Mesodermal cell (in vitro differentiated cells): ENCODE measurements around the gene FKBP9.

Experiments
- H3K27ac ChIP-seq: 2 replicates; pipeline ENCODE4 v1.7.0; 2013; ENCODE audit warnings: mild to moderate bottlenecking, low read depth, low read length, moderate library complexity; ENCODE audit not compliant: severe bottlenecking
- H3K36me3 ChIP-seq: 2 replicates; pipeline ENCODE4 v1.7.1; 2013; ENCODE audit warnings: mild to moderate bottlenecking, low read length, moderate library complexity; ENCODE audit not compliant: control insufficient read depth, insufficient read depth
- H3K4me1 ChIP-seq: one replicate; pipeline ENCODE4 v1.7.1; 2013; ENCODE audit warnings: mild to moderate bottlenecking, low read length; ENCODE audit not compliant: insufficient read depth, control insufficient read depth, poor library complexity, severe bottlenecking
- H3K4me3 ChIP-seq: 2 replicates; pipeline ENCODE4 v1.7.0; 2013; ENCODE audit warnings: low read length, control low read depth, mild to moderate bottlenecking; ENCODE audit not compliant: insufficient read depth, poor library complexity, severe bottlenecking; ENCODE audit errors: extremely low read depth
- H3K9me3 ChIP-seq: 2 replicates; pipeline ENCODE4 v1.7.1; 2013; ENCODE audit warnings: mild to moderate bottlenecking, low read length, moderate library complexity; ENCODE audit not compliant: control insufficient read depth
- WGBS, 2 experiments: methylation state at CpG; one replicate each; pipeline ENCODE4 v1.1.5; 2013; ENCODE audit warnings: missing lambda C conversion rate in 2 of 2; ENCODE audit not compliant: insufficient coverage in 2 of 2; 5-methylcytosine and 5-hydroxymethylcytosine counted together

The FKBP9 gene

DNA sequence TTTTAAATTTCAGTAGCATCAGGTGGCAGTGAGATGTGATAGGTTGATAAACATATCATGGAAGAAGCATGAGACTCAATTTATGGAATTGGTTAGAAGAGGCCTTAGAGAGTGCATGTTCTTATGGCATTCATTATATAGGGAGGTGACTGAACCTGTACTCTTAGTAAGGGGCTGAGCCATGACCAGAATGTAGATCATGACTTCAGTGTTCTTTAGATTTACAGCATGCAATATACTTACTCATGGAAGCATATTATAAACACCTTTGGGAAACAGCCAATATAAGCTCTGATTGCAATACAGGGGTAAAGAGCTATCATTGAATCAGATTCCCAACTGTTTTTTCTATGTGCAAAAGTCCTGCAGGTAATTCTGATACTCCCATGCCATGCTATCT is 55.1 kb downstream of the FKBP9 start:
- Histone ChIP-seq H3K36me3 (peaks cover 37% of the 10 kb centered on the region), H3K4me3 (no peak overlapping the region), H3K27ac (no peak overlapping the region), H3K4me1 (no peaks in the 10 kb centered on the region), H3K9me3 (no peaks in the 10 kb centered on the region)

DNA sequence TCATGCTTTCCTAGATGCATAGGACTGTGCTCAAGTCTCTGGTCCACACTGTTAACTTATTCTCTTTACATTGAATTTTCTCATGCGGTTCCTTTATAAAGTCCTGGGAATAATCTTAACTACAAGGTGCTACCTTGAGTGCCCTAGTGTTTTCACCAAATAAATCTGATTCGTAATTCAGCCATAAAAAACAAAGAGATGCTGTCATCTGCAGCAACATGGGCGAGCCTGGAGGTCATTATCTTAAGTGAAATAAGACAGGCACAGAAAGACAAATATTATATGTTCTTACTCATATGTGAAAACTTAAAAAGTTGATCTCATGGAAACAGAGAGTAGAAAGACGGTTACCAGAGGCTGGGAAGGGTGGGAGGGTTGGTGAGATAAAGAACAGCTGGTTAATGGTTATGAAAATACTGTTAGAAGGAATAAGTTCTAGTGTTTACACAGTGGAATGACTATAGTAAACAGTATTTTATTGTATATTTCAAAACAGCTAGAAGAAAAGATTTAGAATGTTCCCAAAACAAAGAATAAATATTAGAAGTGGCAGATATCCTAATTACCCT is 67.0 kb downstream of the FKBP9 start:
- Histone ChIP-seq H3K36me3 (peaks cover 31% of the 10 kb centered on the region), H3K9me3 (no peaks in the 10 kb centered on the region)

DNA sequence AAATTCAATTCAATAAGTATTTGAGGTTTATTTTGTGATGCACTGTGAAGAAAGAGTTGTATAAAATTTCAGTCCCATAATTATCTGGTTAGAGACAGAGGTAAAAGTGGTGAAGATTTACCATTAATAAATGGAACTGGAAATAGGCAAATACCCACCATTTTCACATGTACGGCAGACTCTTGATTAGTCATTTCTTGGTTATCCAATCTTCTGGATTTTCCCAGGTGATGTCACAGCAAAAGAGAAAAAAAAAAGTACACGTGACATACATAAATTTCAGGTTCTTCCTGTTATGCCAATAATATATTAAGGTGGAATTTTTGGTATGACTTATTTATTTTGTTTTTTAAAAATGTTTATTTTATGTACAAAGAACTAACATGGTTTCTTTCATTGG is 78.5 kb downstream of the FKBP9 start:
- no peak overlapping the region for H3K27ac ChIP-seq
- WGBS, 2 experiments = 100% methylated on average over 1 of the region's 2 CpGs
- H3K4me3 ChIP-seq = no peak overlapping the region
- no peaks in the 10 kb centered on the region for H3K9me3 ChIP-seq
- peaks cover 7% of the 10 kb centered on the region for H3K36me3 ChIP-seq
- H3K4me1 ChIP-seq = peaks cover 4% of the 10 kb centered on the region

More for the DNA sequence above, 67.0 kb downstream of the FKBP9 start:
- WGBS, 2 experiments = 100% methylated on average over 2 of the region's 4 CpGs
- Histone ChIP-seq H3K4me1 (no peaks in the 10 kb centered on the region), H3K27ac (no peak overlapping the region), H3K4me3 (no peak overlapping the region)

DNA sequence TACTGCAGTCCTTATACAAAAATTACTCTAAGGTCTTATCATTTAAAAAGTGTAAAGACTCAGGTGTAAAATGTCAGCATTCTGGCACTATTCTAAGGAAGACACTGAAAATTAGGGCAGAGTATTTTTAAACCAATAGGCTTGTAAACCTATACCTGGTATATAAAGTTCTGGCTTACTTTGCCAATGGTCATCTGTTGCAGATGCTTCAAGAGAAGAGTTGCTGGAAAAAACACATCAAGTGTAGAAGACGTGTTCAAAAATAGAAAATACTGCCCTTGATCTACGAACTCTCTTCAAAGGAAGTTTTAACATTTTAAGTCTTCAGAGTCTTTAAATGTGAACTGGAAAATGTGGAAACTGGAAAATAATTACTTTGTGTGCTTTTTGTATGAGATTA is 81.4 kb downstream of the FKBP9 start:
- no peak overlapping the region for H3K27ac ChIP-seq
- no peaks in the 10 kb centered on the region for H3K9me3 ChIP-seq
- H3K36me3 ChIP-seq = peaks cover 2% of the 10 kb centered on the region
- no peak overlapping the region for H3K4me3 ChIP-seq
- WGBS, 2 experiments = 94 to 100% methylated on average over 2 of the region's 2 CpGs
- H3K4me1 ChIP-seq = peaks cover 4% of the 10 kb centered on the region

DNA sequence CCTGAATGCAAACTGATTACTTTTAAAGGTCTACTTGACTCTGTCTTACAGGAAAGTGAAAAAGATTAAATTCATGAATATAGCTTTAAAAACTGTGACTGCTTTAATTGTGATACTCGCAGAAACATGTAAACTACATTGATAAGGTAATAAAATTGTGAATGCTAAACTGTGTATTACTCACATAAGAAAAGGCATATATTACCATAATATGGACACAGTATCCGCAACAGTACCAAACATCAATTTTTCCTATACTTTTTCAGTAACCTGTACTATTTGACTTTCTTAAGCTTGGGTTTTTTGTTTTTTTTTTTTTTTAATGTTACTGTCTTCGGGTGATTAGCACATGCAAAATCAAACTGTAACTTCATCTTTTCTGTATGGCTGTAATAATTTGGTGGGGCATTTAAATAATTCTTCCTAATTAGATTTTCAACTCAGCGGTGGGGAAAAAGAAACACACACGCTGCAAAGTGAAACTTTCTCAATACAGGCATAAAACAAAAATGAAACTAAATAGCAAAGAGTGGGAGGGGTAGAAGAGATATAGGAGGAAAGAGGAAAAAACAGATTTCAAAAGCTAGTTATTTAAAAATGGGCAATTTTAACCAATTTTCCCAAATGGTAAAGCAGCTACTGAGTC is 82.1 kb downstream of the FKBP9 start:
- Histone ChIP-seq H3K9me3 (no peaks in the 10 kb centered on the region), H3K4me3 (no peak overlapping the region), H3K4me1 (peaks cover 3% of the 10 kb centered on the region), H3K36me3 (peaks cover 2% of the 10 kb centered on the region), H3K27ac (no peak overlapping the region)
- WGBS, 2 experiments = no CpG with 5 or more reads among the region's 5 CpGs

DNA sequence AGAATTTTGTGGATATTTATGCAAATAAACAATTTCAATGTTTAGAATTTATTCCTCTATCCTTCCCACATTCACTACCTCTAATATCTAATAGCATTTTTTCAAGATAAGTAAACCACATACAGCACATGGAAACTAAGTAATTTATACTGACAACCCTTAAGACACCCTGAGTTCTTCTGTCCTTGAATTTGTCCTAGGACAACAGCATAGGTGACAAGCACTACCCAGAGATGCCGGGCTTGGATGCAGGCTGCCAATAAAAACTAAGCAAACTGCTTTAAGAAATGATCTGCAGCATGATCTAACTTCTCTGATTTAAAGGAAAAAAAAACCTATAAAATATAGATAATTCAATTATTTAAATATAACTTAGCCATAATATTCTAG is 82.7 kb downstream of the FKBP9 start:
- Histone ChIP-seq H3K27ac (no peak overlapping the region), H3K4me1 (no peaks in the 10 kb centered on the region), H3K36me3 (no peaks in the 10 kb centered on the region), H3K9me3 (no peaks in the 10 kb centered on the region), H3K4me3 (no peak overlapping the region)
- 89% methylated on average over 1 of the region's 1 CpG; no CpG with 5 or more reads in 1 of the 2 experiments for WGBS, 2 experiments

DNA sequence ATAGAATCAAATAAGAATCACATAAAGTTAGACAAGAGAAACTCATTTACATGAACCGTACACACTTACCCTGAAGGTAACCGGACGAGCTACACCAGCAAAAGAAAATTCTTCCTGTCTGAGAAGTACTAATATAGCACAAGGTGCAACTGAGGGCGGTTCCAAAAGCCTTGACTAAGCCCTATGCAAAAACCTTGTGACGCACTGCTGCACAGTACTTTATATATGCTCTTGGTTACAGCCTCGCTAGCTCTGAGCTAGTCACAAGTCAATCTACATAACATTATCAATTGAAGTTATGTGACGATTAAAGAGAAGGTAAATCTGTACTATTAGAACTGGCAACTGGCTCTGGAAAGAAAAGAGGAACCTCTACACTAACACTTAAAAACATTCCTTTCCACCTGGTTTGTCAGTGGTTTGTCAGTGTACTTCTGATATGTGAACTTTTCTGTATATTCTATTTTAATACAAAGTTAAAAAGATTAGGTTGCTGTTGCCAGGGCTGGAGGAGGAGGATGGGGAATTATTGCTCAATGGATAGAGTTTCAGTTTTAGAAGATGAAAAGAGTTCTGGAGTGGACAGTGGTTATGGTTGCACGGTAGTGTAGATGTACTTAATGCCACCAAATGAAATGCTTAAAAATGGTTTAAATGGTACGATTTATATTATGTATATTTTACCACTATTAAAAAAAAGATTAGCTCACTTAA is 83.7 kb downstream of the FKBP9 start:
- H3K4me3 ChIP-seq = no peak overlapping the region
- no peaks in the 10 kb centered on the region for H3K9me3 ChIP-seq
- H3K27ac ChIP-seq = no peak overlapping the region
- 81 to 100% methylated on average over 3 to 4 of the region's 9 CpGs for WGBS, 2 experiments
- H3K4me1 ChIP-seq = no peaks in the 10 kb centered on the region
- H3K36me3 ChIP-seq = no peaks in the 10 kb centered on the region

DNA sequence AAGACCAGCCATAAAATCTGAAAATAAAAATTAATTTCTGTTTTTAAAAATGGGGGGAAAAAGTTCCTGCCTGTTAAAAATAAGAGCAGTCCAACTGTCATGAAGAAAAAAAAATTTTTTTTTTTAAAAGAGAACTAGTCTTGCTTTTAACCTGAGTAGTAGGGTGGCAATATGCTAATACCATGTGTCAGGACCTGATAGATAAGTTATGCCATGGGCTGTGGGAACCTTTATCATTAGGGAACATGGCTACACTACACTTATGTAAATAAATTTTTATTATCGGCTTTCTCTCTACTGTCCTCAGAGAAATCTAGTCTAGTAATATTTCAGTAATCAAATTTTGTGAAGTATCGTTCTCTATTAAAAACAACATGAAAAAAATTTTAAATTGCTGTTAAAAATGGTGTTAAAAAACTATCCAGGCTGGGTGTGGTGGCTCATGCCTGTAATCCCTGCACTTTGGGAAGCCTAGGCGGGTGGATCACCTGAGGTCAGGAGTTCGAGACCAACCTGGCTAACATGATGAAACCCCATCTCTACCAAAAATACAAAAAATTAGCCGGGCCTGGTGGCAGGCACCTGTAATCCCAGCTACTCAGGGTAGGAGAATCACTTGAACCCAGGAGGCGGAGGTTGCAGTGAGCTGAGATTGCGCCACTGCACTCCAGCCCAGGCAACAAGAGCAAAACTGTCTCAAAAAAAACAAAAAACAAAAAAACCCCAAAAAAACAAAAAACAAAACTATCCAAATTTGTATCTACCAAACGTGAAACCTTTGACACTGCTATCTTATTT is 84.6 kb downstream of the FKBP9 start:
- WGBS, 2 experiments = 56 to 90% methylated on average over 3 to 5 of the region's 8 CpGs
- Histone ChIP-seq H3K36me3 (peaks cover 4% of the 10 kb centered on the region), H3K9me3 (no peaks in the 10 kb centered on the region), H3K4me3 (no peak overlapping the region), H3K27ac (no peak overlapping the region), H3K4me1 (no peaks in the 10 kb centered on the region)

DNA sequence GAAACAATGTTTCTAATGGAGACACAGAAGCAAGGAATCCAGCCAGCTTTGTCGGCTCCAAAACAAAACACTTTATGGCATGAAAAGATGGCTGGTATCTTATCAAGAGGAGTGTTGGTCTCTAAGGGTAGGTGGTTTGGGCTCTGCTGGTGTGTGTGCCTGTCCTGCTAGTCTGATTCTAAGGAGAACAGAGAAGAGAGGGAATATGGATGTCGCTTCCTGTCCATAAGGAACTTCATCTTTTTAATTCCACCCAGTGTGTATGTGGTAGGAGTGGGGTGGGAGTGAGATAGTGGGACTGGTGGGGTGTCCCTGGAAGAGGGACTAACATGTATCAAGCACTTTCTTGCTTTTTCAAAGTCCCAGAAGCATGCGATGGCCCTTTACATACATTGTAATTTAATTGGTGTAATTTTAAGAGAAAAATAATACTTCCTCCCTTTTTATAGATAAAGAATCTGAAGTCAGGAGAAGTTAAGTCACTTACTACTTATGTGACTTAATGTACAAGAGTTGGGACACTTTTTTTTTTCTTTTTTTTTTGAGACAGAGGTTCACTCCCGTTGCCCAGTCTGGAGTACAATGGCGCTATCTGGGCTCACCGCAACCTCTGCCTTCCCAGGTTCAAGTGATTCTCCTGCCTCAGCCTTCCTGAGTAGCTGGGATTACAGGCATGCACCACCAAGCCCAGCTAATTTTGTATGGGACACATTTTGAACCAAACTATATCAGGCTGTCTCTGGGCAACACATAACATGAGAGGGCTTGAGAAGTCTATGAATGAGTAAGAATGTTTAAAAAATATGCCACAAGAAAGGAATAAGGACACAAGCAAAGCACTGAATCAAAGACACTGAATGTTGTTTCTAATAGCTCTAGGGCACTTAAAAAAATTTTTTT is 86.5 kb downstream of the FKBP9 start:
- H3K36me3 ChIP-seq = peaks cover 4% of the 10 kb centered on the region
- H3K9me3 ChIP-seq = no peaks in the 10 kb centered on the region
- no peak overlapping the region for H3K4me3 ChIP-seq
- no peak overlapping the region for H3K27ac ChIP-seq
- H3K4me1 ChIP-seq = no peaks in the 10 kb centered on the region
- 87 to 95% methylated on average over 3 to 5 of the region's 6 CpGs for WGBS, 2 experiments

DNA sequence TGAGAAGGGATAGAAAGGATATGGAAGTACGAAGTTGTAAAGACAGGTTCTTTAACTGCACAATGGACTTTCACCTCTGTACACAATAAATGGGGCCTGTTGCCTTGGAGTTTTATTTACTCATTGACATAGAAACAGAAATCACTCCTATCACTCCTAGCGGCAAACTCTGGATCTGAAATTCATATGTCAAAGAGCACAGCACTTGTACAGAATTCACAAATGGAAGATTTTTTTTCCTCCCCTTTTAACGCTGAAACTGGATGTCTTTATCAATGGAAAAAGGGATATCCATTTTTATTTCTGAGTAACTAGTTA is 87.1 kb downstream of the FKBP9 start:
- WGBS, 2 experiments = no CpG with 5 or more reads among the region's 3 CpGs
- no peaks in the 10 kb centered on the region for H3K9me3 ChIP-seq
- no peak overlapping the region for H3K4me3 ChIP-seq

More for the DNA sequence above, 87.1 kb downstream of the FKBP9 start:
- Histone ChIP-seq H3K4me1 (no peaks in the 10 kb centered on the region), H3K36me3 (peaks cover 4% of the 10 kb centered on the region), H3K27ac (no peak overlapping the region)
